PC-3 (cell line): ENCODE measurements around the gene GAL. TPM values are rescaled to one million over a fixed set of nuclear protein-coding genes. Genes with fewer than 3 reads are reported as not detected.

ENCODE experiments used
- ATAC-seq: fragments of 200-7000 bp; cut with Tn5 transposase; 2 replicates; pipeline ENCODE4 v1.9.1; 2020; ENCODE audit warnings: mild to moderate bottlenecking, moderate library complexity
- BruUV-seq: library from RNA; stranded (reverse); fragments of 400-500 nt; replicated peaks from 2 replicates; lab custom pipeline; 2021; lab: Mats Ljungman, UMichigan
- CTCF ChIA-PET: fragments of 300-600 bp; sonication (Branson Sonifier 250); formaldehyde crosslinking; loops from one replicate; lab custom pipeline; 2022; ENCODE audit warnings: antibody characterized with exemption; lab: Charles Lee
- POLR2A ChIA-PET: fragments of 300-600 bp; sonication (Branson Sonifier 250); formaldehyde crosslinking; loops from one replicate; lab custom pipeline; 2022; ENCODE audit warnings: antibody characterized with exemption; ENCODE audit not compliant: unreplicated experiment; lab: Charles Lee
- DNase-seq: peaks from one replicate; pipeline ENCODE4 v3.0.0-alpha.2; 2015
- H2AFZ ChIP-seq: fragments of 300-600 bp; sonication (generic); 2 replicates; pipeline ENCODE4 v1.6.0; 2016; ENCODE audit warnings: antibody characterized with exemption, low read length
- H3F3A ChIP-seq: fragments of 300-600 bp; sonication (generic); one replicate; pipeline ENCODE4 v1.6.0; 2017; ENCODE audit warnings: antibody characterized with exemption, low read length, control low read depth, mild to moderate bottlenecking; ENCODE audit not compliant: unreplicated experiment
- H3K27ac ChIP-seq: fragments of 300-600 bp; sonication (generic); 2 replicates; pipeline ENCODE4 v1.5.1; 2016; ENCODE audit warnings: mild to moderate bottlenecking, low read length
- H3K27me3 ChIP-seq: fragments of 300-600 bp; sonication (generic); 2 replicates; pipeline ENCODE4 v1.6.1; 2016; ENCODE audit warnings: low read length, mixed read lengths
- H3K36me3 ChIP-seq: fragments of 300-600 bp; sonication (generic); 2 replicates; pipeline ENCODE4 v1.6.1; 2016; ENCODE audit warnings: low read depth, mixed run types, low read length, mixed read lengths
- H3K4me1 ChIP-seq: fragments of 300-600 bp; sonication (generic); 2 replicates; pipeline ENCODE4 v1.5.1; 2016; ENCODE audit warnings: low read length; ENCODE audit not compliant: insufficient read depth
- H3K4me2 ChIP-seq: fragments of 300-600 bp; sonication (generic); 2 replicates; pipeline ENCODE4 v1.6.0; 2016; ENCODE audit warnings: low read length
- H3K4me3 ChIP-seq: fragments of 300-600 bp; sonication (generic); 2 replicates; pipeline ENCODE4 v1.5.1; 2016; ENCODE audit warnings: mild to moderate bottlenecking, low read length, mixed read lengths
- H3K79me2 ChIP-seq: fragments of 300-600 bp; sonication (generic); 2 replicates; pipeline ENCODE4 v1.6.1; 2017; ENCODE audit warnings: low read length, mixed read lengths
- H3K9ac ChIP-seq: fragments of 300-600 bp; sonication (generic); 2 replicates; pipeline ENCODE4 v1.6.0; 2016; ENCODE audit warnings: mild to moderate bottlenecking, low read length
- H3K9me2 ChIP-seq: fragments of 300-600 bp; sonication (generic); replicated peaks from 2 replicates; pipeline ENCODE4 v1.6.1; 2016; ENCODE audit warnings: mixed run types, low read length, mixed read lengths
- H3K9me3 ChIP-seq: fragments of 300-600 bp; sonication (generic); 2 replicates; pipeline ENCODE4 v1.6.1; 2016; ENCODE audit warnings: low read length, mixed read lengths
- H4K20me1 ChIP-seq: fragments of 300-600 bp; sonication (generic); 2 replicates; pipeline ENCODE4 v1.6.1; 2016; ENCODE audit warnings: low read length, mixed read lengths
- EZH2 ChIP-seq: fragments of 300-600 bp; sonication (generic); IDR thresholded peaks from one replicate; pipeline ENCODE4 v1.6.1; 2017; ENCODE audit warnings: antibody characterized with exemption, mild to moderate bottlenecking, low read length; ENCODE audit not compliant: unreplicated experiment
- EZH2phosphoT487 ChIP-seq: fragments of 300-600 bp; sonication (generic); IDR thresholded peaks from 2 replicates; pipeline ENCODE4 v1.6.1; 2018; ENCODE audit warnings: mild to moderate bottlenecking, antibody characterized with exemption, low read length, borderline replicate concordance
- intact Hi-C: fragments of 100-400 bp; cut with micrococcal nuclease; formaldehyde crosslinking; loops from 2 replicates; pipeline ENCODE4 v1.9.0; 2023
- total RNA-seq: library from RNA; depleted of rRNA; stranded (reverse); fragments of >200 nt; gene quantifications from 2 replicates; pipeline ENCODE4 v1.2.3, GENCODE V29; 2014
- TF ChIP-seq, protein P1 (sequence below): fragments of 300-600 bp; sonication (generic); conservative IDR thresholded peaks from 2 replicates; pipeline ENCODE4 v1.5.1; 2017; ENCODE audit warnings: antibody characterized with exemption, low read depth, mild to moderate bottlenecking, low read length

GAL gene
- total RNA-seq, 1 experiment from 2014 or later, result 32.2 TPM

DNA sequence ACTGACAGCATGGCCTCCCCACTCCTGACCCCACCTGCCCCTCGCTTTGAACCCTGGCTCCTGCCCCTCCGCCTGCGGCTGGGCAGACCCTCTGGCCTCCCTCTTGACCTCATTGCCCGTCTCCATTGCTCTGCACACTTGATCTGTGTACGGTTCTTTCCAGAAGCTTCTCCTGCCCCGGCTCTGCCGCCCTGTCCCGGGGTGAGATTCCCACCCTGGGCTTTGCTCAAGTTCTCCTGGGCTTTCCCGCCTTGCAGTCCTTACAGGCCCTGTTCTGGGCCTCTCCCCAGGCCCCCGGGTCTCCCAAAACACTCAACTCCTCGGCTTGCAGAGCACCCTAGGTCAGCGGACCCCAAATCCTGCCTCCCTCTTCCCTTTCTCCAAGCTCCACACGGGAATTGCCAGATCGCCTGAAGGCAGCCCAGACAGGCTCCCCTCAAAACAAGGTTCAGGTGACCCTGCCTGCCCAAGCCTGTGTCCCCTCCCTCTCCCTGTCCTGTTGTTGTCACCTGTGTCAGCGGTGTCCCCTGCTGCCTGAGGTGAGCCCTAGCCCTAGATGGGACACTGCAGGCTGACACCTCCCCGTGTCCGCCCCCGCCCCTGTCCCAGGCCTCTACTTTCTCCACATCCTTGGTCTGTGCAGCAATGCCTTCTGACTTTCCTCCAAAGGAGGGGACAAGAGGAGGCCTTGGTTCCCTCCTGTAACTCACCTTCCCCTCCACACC, 1.5 kb downstream of the GAL start:
- ChIA-PET CTCF (no interaction called here), POLR2A (no interaction called here)
- no TSS peak for BruUV-seq
- intact Hi-C loops, result no loop called here
- TF ChIP-seq, protein P1, sequence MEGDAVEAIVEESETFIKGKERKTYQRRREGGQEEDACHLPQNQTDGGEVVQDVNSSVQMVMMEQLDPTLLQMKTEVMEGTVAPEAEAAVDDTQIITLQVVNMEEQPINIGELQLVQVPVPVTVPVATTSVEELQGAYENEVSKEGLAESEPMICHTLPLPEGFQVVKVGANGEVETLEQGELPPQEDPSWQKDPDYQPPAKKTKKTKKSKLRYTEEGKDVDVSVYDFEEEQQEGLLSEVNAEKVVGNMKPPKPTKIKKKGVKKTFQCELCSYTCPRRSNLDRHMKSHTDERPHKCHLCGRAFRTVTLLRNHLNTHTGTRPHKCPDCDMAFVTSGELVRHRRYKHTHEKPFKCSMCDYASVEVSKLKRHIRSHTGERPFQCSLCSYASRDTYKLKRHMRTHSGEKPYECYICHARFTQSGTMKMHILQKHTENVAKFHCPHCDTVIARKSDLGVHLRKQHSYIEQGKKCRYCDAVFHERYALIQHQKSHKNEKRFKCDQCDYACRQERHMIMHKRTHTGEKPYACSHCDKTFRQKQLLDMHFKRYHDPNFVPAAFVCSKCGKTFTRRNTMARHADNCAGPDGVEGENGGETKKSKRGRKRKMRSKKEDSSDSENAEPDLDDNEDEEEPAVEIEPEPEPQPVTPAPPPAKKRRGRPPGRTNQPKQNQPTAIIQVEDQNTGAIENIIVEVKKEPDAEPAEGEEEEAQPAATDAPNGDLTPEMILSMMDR, result no peak
- TF ChIP-seq EZH2, result no peak
- TF ChIP-seq EZH2phosphoT487, result no peak
- Histone ChIP-seq H3K4me2 (peak overlapping the region; percentile 85), H3K36me3 (no peaks in the 10 kb centered on the region), H3K4me3 (peak overlapping the region; percentile 73; the same call in 1 of the 2 replicates), H3K27ac (no peak overlapping the region), H3K4me1 (peaks cover 3% of the 10 kb centered on the region; the same call in 1 of the 2 replicates), H3F3A (no peaks in the 10 kb centered on the region), H3K9ac (no peak overlapping the region), H3K9me2 (no peaks in the 10 kb centered on the region), H2AFZ (no peak overlapping the region), H4K20me1 (no peaks in the 10 kb centered on the region), H3K27me3 (peaks cover 20% of the 10 kb centered on the region), H3K9me3 (no peaks in the 10 kb centered on the region), H3K79me2 (no peaks in the 10 kb centered on the region)
- ATAC-seq (no peak), DNase-seq (no peak)

DNA sequence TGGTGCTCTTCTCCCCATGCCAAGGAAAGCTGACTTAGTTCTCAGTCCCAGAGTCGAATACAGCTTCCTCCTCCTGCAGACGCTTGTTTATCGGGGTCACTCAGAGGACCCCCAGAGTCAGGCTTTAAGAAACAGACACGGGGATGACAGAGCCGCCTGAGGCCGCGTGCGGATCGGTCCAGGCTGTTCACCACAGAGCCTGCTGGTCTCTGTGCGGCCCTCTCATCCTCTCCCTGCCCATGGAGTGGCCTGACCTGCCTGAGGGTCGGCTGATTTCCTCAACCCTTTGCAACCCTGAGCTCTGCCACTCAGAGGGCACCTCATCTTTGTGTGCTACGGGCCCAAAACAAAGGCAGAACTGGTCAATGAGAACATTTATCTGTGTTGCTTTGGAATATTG, 2.1 kb downstream of the GAL start:
- Histone ChIP-seq H3F3A (no peaks in the 10 kb centered on the region), H3K4me2 (no peak overlapping the region), H2AFZ (no peak overlapping the region), H4K20me1 (no peaks in the 10 kb centered on the region), H3K27me3 (peaks cover 20% of the 10 kb centered on the region), H3K9me3 (no peaks in the 10 kb centered on the region), H3K36me3 (no peaks in the 10 kb centered on the region), H3K4me1 (peaks cover 3% of the 10 kb centered on the region; the same call in 1 of the 2 replicates), H3K79me2 (no peaks in the 10 kb centered on the region), H3K4me3 (no peak overlapping the region), H3K9ac (no peak overlapping the region), H3K9me2 (no peaks in the 10 kb centered on the region), H3K27ac (no peak overlapping the region)
- TF ChIP-seq, protein P1, result no peak
- TF ChIP-seq EZH2phosphoT487 (no peak), EZH2 (no peak)
- DNase-seq (no peak), ATAC-seq (no peak)
- intact Hi-C loops, result no loop called here
- ChIA-PET POLR2A (no interaction called here), CTCF (no interaction called here)
- no TSS peak for BruUV-seq

DNA sequence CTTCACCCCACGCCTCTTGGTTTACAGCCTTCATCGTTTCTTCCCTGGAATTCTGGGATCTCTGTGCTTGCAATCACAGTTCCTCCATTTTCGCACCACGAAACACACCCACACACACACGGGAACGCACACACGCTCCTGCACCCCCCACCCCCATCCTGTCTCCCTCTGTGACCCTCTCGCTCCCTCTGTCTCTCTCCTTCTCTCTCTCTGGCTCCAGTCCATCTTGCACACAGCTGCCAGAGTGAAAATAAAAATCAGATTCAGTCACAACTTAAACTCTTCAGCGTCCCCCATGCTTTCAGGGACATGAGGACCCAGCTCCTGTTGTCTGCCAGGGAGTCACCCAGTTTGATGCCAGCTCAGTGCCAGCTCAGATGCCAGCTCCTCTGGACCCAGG, 3.0 kb downstream of the GAL start:
- intact Hi-C loops, result no loop called here
- H3K9me2 ChIP-seq, result no peaks in the 10 kb centered on the region
- no peaks in the 10 kb centered on the region for H3K9me3 ChIP-seq
- no TSS peak for BruUV-seq
- H3K4me1 ChIP-seq, result peaks cover 3% of the 10 kb centered on the region; the same call in 1 of the 2 replicates
- H3K4me2 ChIP-seq, result no peak overlapping the region
- no peak overlapping the region for H2AFZ ChIP-seq
- TF ChIP-seq, protein P1, result no peak
- TF ChIP-seq EZH2 (no peak), EZH2phosphoT487 (no peak)
- DNase-seq, result no peak
- peaks cover 20% of the 10 kb centered on the region for H3K27me3 ChIP-seq
- POLR2A ChIA-PET, result no interaction called here
- CTCF ChIA-PET, result no interaction called here
- no peaks in the 10 kb centered on the region for H3K79me2 ChIP-seq
- H3K4me3 ChIP-seq, result no peak overlapping the region
- H3K36me3 ChIP-seq, result no peaks in the 10 kb centered on the region
- no peak overlapping the region for H3K9ac ChIP-seq
- ATAC-seq, result no peak
- no peaks in the 10 kb centered on the region for H3F3A ChIP-seq
- no peaks in the 10 kb centered on the region for H4K20me1 ChIP-seq
- no peak overlapping the region for H3K27ac ChIP-seq
